Thyroid gland (tissue), 4 donors: Measurements from ENCODE around the gene TBC1D1. TPM values are rescaled to one million over a fixed set of nuclear protein-coding genes. Genes with fewer than 3 reads are reported as not detected.

ENCODE experiments used
- DNase-seq, 2 donors: peaks; one replicate each; pipeline ENCODE4 v3.0.0-alpha.2; 2019
- H3K27ac ChIP-seq, 3 donors: fragments of 200-600 bp; sonication (generic); 1 replicate in 2 of 3; 2 replicates in 1 of 3; pipeline ENCODE4 v1.5.1; 2016 to 2019; ENCODE audit warnings: mild to moderate bottlenecking in 1 of 3, moderate library complexity in 1 of 3
- H3K27me3 ChIP-seq: fragments of 200-600 bp; sonication (generic); one replicate; pipeline ENCODE4 v1.5.1; 2019
- H3K36me3 ChIP-seq, 2 donors: fragments of 200-600 bp; sonication (generic); one replicate each; pipeline ENCODE4 v1.5.1; 2016 to 2019
- H3K4me1 ChIP-seq, 2 donors: fragments of 200-600 bp; sonication (generic); one replicate each; pipeline ENCODE4 v1.5.1; 2017 to 2019
- H3K4me3 ChIP-seq, 3 donors: fragments of 200-600 bp; sonication (generic); replicated peaks in 1 of 3; 1 replicate in 2 of 3; 2 replicates in 1 of 3; pipeline ENCODE4 v1.5.1; 2016; ENCODE audit warnings: mild to moderate bottlenecking in 1 of 3
- H3K9me3 ChIP-seq: fragments of 200-600 bp; sonication (generic); one replicate; pipeline ENCODE4 v1.5.1; 2017
- POLR2A ChIP-seq, 2 donors: fragments of 450-650 bp; IDR thresholded peaks; one replicate each; pipeline ENCODE4 v1.6.1; 2017; ENCODE audit warnings: antibody characterized with exemption in 2 of 2, mild to moderate bottlenecking in 2 of 2, moderate library complexity in 1 of 2
- WGBS, 2 donors: methylation state at CpG; one replicate each; pipeline ENCODE4 v1.1.5; 2017; 5-methylcytosine and 5-hydroxymethylcytosine counted together
- intact Hi-C: fragments of 100-400 bp; cut with DNase I; formaldehyde crosslinking; loops from one replicate; pipeline ENCODE4 v1.15.1; 2023
- total RNA-seq, 4 donors: library from RNA; depleted of rRNA; stranded (reverse); fragments of >200 nt; gene quantifications; one replicate each; pipeline ENCODE4 v1.2.3, GENCODE V29; 2016
- TF ChIP-seq, protein P1 (sequence below), 6 experiments: fragments of 200-600 bp in 3 of 6; fragments of 450-650 bp in 3 of 6; sonication (generic) in 3 of 6; IDR thresholded peaks; one replicate each; pipeline ENCODE4 v1.5.1; 2016 to 2019; ENCODE audit warnings: antibody characterized with exemption in 6 of 6, mild to moderate bottlenecking in 2 of 6, inconsistent platforms in 1 of 6, moderate library complexity in 1 of 6

The TBC1D1 gene
- total RNA-seq, 4 donors from 2014 or later: 192 to 284 (median 230) TPM

DNA sequence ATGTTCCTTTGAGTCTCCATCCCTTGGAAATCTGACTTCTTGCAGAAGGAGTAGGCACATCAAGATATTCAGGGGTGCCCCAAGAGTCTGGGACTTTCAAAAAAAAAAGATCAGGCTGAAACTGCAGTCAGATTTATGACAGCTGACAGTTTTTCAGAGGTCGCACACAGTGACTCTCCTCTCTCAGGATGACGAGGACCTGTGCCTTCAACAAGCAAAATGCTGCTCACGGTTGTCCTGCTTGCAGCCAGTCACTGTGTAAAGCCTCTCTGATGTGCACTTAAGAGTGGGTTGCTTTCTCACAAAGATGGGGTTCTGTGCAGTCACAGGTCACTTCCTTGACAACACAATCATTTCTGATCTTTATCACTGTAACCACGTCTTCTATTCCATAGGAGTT lies 247.5 kb downstream of the TBC1D1 start:
- intact Hi-C loops: no loop called here
- H3K27me3 ChIP-seq: no peaks in the 10 kb centered on the region
- DNase-seq: no peak
- no peak overlapping the region for H3K4me3 ChIP-seq
- H3K36me3 ChIP-seq: peaks cover 33 to 52% of the 10 kb centered on the region in 2 donors
- 89 to 99% methylated on average over 4 of the region's 4 CpGs for WGBS, 2 donors
- TF ChIP-seq, protein P1, sequence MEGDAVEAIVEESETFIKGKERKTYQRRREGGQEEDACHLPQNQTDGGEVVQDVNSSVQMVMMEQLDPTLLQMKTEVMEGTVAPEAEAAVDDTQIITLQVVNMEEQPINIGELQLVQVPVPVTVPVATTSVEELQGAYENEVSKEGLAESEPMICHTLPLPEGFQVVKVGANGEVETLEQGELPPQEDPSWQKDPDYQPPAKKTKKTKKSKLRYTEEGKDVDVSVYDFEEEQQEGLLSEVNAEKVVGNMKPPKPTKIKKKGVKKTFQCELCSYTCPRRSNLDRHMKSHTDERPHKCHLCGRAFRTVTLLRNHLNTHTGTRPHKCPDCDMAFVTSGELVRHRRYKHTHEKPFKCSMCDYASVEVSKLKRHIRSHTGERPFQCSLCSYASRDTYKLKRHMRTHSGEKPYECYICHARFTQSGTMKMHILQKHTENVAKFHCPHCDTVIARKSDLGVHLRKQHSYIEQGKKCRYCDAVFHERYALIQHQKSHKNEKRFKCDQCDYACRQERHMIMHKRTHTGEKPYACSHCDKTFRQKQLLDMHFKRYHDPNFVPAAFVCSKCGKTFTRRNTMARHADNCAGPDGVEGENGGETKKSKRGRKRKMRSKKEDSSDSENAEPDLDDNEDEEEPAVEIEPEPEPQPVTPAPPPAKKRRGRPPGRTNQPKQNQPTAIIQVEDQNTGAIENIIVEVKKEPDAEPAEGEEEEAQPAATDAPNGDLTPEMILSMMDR (IDR thresholded peaks at IDR 0.05): no peak
- TF ChIP-seq POLR2A (IDR thresholded peaks at IDR 0.05): no peak
- no peak overlapping the region for H3K27ac ChIP-seq
- H3K9me3 ChIP-seq: no peaks in the 10 kb centered on the region
- H3K4me1 ChIP-seq: no peaks in the 10 kb centered on the region

GRCh38 chr4:38139187-38139586 lies 248.3 kb downstream of the TBC1D1 start:
- Histone ChIP-seq H3K9me3 (no peaks in the 10 kb centered on the region), H3K4me3 (no peak overlapping the region), H3K27ac (no peak overlapping the region), H3K4me1 (no peaks in the 10 kb centered on the region), H3K36me3 (peaks cover 28 to 44% of the 10 kb centered on the region in 2 donors), H3K27me3 (no peaks in the 10 kb centered on the region)
- TF ChIP-seq, protein P1 (IDR thresholded peaks at IDR 0.05): no peak
- no peak for TF ChIP-seq POLR2A (IDR thresholded peaks at IDR 0.05)
- DNase-seq: no peak
- intact Hi-C loops: no loop called here
- 96 to 99% methylated on average over 4 of the region's 4 CpGs for WGBS, 2 donors

- Histone ChIP-seq H3K4me3 (no peak overlapping the region), H3K27ac (no peak overlapping the region), H3K4me1 (no peaks in the 10 kb centered on the region), H3K9me3 (no peaks in the 10 kb centered on the region), H3K27me3 (no peaks in the 10 kb centered on the region), H3K36me3 (peaks cover 22 to 31% of the 10 kb centered on the region in 2 donors)
- 94 to 95% methylated on average over 1 of the region's 1 CpG for WGBS, 2 donors
- TF ChIP-seq, protein P1 (IDR thresholded peaks at IDR 0.05): no peak
- no peak for TF ChIP-seq POLR2A (IDR thresholded peaks at IDR 0.05)
- no peak for DNase-seq
- intact Hi-C loops: no loop called here
These were observed 249.8 kb downstream of the TBC1D1 start for GRCh38 chr4:38140643-38141203.

- no peaks in the 10 kb centered on the region for H3K9me3 ChIP-seq
- H3K4me3 ChIP-seq: no peak overlapping the region
- no peak overlapping the region for H3K27ac ChIP-seq
- 95 to 96% methylated on average over 8 of the region's 8 CpGs for WGBS, 2 donors
- H3K4me1 ChIP-seq: no peaks in the 10 kb centered on the region
- no peaks in the 10 kb centered on the region for H3K27me3 ChIP-seq
- no peak for DNase-seq
- TF ChIP-seq POLR2A (IDR thresholded peaks at IDR 0.05): no peak
- TF ChIP-seq, protein P1 (IDR thresholded peaks at IDR 0.05): no peak
- H3K36me3 ChIP-seq: peaks cover 22 to 26% of the 10 kb centered on the region in 2 donors
- intact Hi-C loops: no loop called here
These were observed 251.1 kb downstream of the TBC1D1 start for GRCh38 chr4:38141808-38142500.

- WGBS, 2 donors: 33 to 42% methylated on average over 1 of the region's 1 CpG
- intact Hi-C loops: no loop called here
These were observed 253.1 kb downstream of the TBC1D1 start for GRCh38 chr4:38144031-38144430.

More at GRCh38 chr4:38144031-38144430, 253.1 kb downstream of the TBC1D1 start:
- Histone ChIP-seq H3K9me3 (no peaks in the 10 kb centered on the region), H3K27ac (no peak overlapping the region), H3K36me3 (peaks cover 8 to 9% of the 10 kb centered on the region in 2 donors), H3K4me1 (no peaks in the 10 kb centered on the region), H3K4me3 (no peak overlapping the region), H3K27me3 (no peaks in the 10 kb centered on the region)
- TF ChIP-seq, protein P1 (IDR thresholded peaks at IDR 0.05): no peak
- no peak for TF ChIP-seq POLR2A (IDR thresholded peaks at IDR 0.05)
- DNase-seq: no peak
